HEK293 (cell line): Measurements from ENCODE around the gene ARHGAP26.
"Not testable (repeated sequence)": the region's sequence is repeated elsewhere in the genome, so short reads cannot be mapped to it uniquely, and the experiment has no call there.

ENCODE experiments used
- CTCF ChIA-PET: fragments of 350-600 bp; formaldehyde crosslinking; extraction: SDS; loops from one replicate; lab custom pipeline; 2021; ENCODE audit warnings: antibody characterized with exemption; lab: Yijun Ruan, JAX
- POLR2A ChIA-PET: fragments of 300-600 bp; formaldehyde crosslinking; extraction: SDS; loops from one replicate; lab custom pipeline; 2020; ENCODE audit warnings: antibody characterized with exemption, inconsistent platforms; lab: Yijun Ruan, JAX
- H3K27ac ChIP-seq: fragments of 200-500 bp; sonication (Bioruptor generic); 2 replicates; pipeline ENCODE4 v1.5.1; 2014; ENCODE audit warnings: low read depth, low read length, control low read depth, inconsistent platforms; ENCODE audit errors: extremely low read depth
- H3K36me3 ChIP-seq, 2 experiments: fragments of 200-500 bp in 1 of 2; sonication (Bioruptor generic) in 1 of 2; 1 replicate in 1 of 2; 2 replicates in 1 of 2; pipeline ENCODE4 v1.5.1; 2014 to 2017; ENCODE audit warnings: inconsistent platforms in 2 of 2, low read length in 2 of 2; ENCODE audit not compliant: control insufficient read depth in 2 of 2, insufficient read depth in 1 of 2
- H3K4me1 ChIP-seq: fragments of 200-500 bp; sonication (Bioruptor generic); 2 replicates; pipeline ENCODE4 v1.5.1; 2014; ENCODE audit warnings: mild to moderate bottlenecking, low read length, inconsistent platforms; ENCODE audit not compliant: control insufficient read depth, insufficient read depth
- H3K4me3 ChIP-seq: 2 replicates; pipeline ENCODE4 v1.5.1; 2011; ENCODE audit warnings: low read depth, mild to moderate bottlenecking, control low read depth, low read length, moderate library complexity
- H3K9me3 ChIP-seq: fragments of 200-500 bp; sonication (Bioruptor generic); 2 replicates; pipeline ENCODE4 v1.5.1; 2014; ENCODE audit warnings: low read depth, low read length, inconsistent platforms; ENCODE audit not compliant: control insufficient read depth, insufficient read depth
- BCL11A ChIP-seq: fragments of 450-650 bp; formaldehyde crosslinking; IDR thresholded peaks from 2 replicates; pipeline ENCODE4 v1.5.1; 2016; ENCODE audit warnings: low read depth, missing biosample characterization, missing genetic modification characterization
- GLI2 ChIP-seq: fragments of 450-650 bp; formaldehyde crosslinking; IDR thresholded peaks from 2 replicates; pipeline ENCODE4; 2017; ENCODE audit warnings: missing biosample characterization, missing genetic modification characterization, low read depth, borderline replicate concordance
- KLF1 ChIP-seq: fragments of 450-650 bp; formaldehyde crosslinking; IDR thresholded peaks from 2 replicates; pipeline ENCODE4 v1.5.1; 2016; ENCODE audit warnings: missing biosample characterization, missing genetic modification characterization
- OSR2 ChIP-seq: fragments of 450-650 bp; formaldehyde crosslinking; IDR thresholded peaks from 2 replicates; pipeline ENCODE4 v1.5.1; 2016; ENCODE audit warnings: missing biosample characterization, missing genetic modification characterization
- PRDM1 ChIP-seq: fragments of 450-650 bp; formaldehyde crosslinking; IDR thresholded peaks from 2 replicates; pipeline ENCODE4; 2016; ENCODE audit warnings: missing biosample characterization, missing genetic modification characterization
- TRIM28 ChIP-seq: IDR thresholded peaks from 2 replicates; pipeline ENCODE4 v1.6.1; 2011; ENCODE audit warnings: low read length, control low read depth, borderline replicate concordance
- ZBTB26 ChIP-seq: fragments of 450-650 bp; formaldehyde crosslinking; optimal IDR thresholded peaks from 2 replicates; pipeline ENCODE3; 2016; ENCODE audit warnings: missing biosample characterization, mild to moderate bottlenecking, missing genetic modification characterization
- ZFP41 ChIP-seq: fragments of 450-650 bp; formaldehyde crosslinking; IDR thresholded peaks from 2 replicates; pipeline ENCODE4 v1.5.1; 2016; ENCODE audit warnings: missing biosample characterization, missing genetic modification characterization, borderline replicate concordance
- ZNF133 ChIP-seq: fragments of 450-650 bp; formaldehyde crosslinking; IDR thresholded peaks from 2 replicates; pipeline ENCODE4 v1.5.1; 2016; ENCODE audit warnings: missing biosample characterization, missing genetic modification characterization
- ZNF223 ChIP-seq: fragments of 450-650 bp; formaldehyde crosslinking; IDR thresholded peaks from 2 replicates; pipeline ENCODE4 v1.5.1; 2016; ENCODE audit warnings: missing biosample characterization, missing genetic modification characterization
- ZNF24 ChIP-seq: fragments of 450-650 bp; formaldehyde crosslinking; IDR thresholded peaks from 2 replicates; pipeline ENCODE4 v1.5.1; 2016; ENCODE audit warnings: missing biosample characterization, missing genetic modification characterization
- ZNF560 ChIP-seq: fragments of 450-650 bp; formaldehyde crosslinking; IDR thresholded peaks from 2 replicates; pipeline ENCODE4 v1.5.1; 2017; ENCODE audit warnings: missing biosample characterization, missing genetic modification characterization, borderline replicate concordance
- ZXDB ChIP-seq: fragments of 450-650 bp; formaldehyde crosslinking; IDR thresholded peaks from 2 replicates; pipeline ENCODE4 v1.5.1; 2016; ENCODE audit warnings: missing biosample characterization, missing genetic modification characterization
- TF ChIP-seq, protein P1 (sequence below): fragments of 450-650 bp; formaldehyde crosslinking; IDR thresholded peaks from 2 replicates; pipeline ENCODE4 v1.5.1; 2016; ENCODE audit warnings: missing biosample characterization, missing genetic modification characterization
- TF ChIP-seq, protein P2 (sequence below): fragments of 450-650 bp; formaldehyde crosslinking; IDR thresholded peaks from 2 replicates; pipeline ENCODE4; 2016; ENCODE audit warnings: missing biosample characterization, missing genetic modification characterization

ARHGAP26 gene

DNA sequence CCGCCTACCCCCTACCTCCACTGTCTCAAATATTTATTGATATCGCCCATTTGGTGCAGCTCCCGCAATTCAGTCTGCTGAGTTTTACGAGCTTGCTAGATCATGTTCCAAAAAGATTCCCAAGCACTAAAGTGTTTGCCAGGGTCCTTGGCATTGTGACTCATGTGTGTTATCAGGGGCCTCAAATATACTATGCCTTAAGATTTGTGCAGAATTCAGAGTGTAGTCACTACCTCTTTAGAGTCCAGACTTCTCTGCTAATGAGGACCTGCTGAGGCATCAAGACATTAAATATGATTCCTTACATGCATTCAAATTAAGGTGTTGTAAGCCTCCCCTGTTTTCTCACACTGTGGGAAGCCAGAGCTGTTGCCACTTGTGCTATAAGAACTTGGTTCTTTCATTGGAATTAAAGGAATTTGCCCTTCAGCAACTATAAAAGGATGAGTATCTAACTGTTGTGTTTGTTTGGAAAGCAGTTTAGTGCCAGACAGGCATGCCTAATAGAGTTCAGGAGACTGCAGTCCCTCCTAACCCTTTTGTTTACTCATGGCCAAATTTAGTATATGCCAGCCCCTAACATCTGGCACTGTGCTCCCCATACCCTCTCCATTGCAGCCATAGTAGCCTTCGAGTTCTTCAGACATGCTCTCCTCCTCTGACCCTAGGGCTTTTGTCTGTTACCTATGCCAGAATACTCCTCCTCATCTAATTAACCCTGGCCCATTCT, 316.9 kb downstream of the ARHGAP26 start (continued):
- no peak for TF ChIP-seq ZNF133 (tag by site-specific recombination)
- peak; percentile 87 for TF ChIP-seq ZNF24 (tag by site-specific recombination)
- TF ChIP-seq ZXDB (tag by site-specific recombination): peak; percentile 88
- no peak for TF ChIP-seq ZNF560 (tag by site-specific recombination)
- peak; percentile 93 for TF ChIP-seq OSR2 (tag by site-specific recombination)
- 0 out of 2 replicates have a peak, but pooled peaks have one; percentile 19 for TF ChIP-seq BCL11A (tag by site-specific recombination)
- TF ChIP-seq, protein P1, sequence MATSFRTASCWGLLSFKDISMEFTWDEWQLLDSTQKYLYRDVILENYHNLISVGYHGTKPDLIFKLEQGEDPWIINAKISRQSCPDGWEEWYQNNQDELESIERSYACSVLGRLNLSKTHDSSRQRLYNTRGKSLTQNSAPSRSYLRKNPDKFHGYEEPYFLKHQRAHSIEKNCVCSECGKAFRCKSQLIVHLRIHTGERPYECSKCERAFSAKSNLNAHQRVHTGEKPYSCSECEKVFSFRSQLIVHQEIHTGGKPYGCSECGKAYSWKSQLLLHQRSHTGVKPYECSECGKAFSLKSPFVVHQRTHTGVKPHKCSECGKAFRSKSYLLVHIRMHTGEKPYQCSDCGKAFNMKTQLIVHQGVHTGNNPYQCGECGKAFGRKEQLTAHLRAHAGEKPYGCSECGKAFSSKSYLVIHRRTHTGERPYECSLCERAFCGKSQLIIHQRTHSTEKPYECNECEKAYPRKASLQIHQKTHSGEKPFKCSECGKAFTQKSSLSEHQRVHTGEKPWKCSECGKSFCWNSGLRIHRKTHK (tag by site-specific recombination): no peak

DNA sequence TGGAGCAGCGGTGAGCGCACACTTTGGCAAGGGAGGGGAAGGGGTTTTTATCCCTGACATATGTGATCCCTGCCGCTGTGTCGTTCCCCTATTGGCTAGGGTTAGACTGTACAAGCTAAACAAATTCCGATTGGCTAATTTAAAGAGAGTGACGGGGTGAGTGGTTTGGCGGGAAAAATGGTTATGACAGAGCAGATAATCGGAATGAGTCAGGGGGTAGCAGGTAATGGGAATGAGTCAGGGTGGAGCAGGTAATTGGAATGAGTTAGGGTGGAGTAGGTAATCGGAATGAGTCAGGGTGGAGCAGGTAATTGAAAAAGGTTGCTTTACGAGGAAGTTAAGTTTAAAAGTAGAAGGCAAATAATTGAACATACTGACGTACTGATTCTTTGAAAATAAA, 318.5 kb downstream of the ARHGAP26 start:
- CTCF ChIA-PET, H3K4me3 ChIP-seq, H3K27ac ChIP-seq, POLR2A ChIA-PET, H3K36me3 ChIP-seq, H3K9me3 ChIP-seq: not testable (repeated sequence)
- peaks cover 18% of the 10 kb centered on the region for H3K4me1 ChIP-seq
- peak; percentile 43; the same call in 1 of the 2 replicates for TF ChIP-seq KLF1 (tag by site-specific recombination)
- TF ChIP-seq, protein P1 (tag by site-specific recombination): 0 out of 2 replicates have a peak, but pooled peaks have one; percentile 33
- TF ChIP-seq ZNF223 (tag by site-specific recombination): peak; percentile 93

DNA sequence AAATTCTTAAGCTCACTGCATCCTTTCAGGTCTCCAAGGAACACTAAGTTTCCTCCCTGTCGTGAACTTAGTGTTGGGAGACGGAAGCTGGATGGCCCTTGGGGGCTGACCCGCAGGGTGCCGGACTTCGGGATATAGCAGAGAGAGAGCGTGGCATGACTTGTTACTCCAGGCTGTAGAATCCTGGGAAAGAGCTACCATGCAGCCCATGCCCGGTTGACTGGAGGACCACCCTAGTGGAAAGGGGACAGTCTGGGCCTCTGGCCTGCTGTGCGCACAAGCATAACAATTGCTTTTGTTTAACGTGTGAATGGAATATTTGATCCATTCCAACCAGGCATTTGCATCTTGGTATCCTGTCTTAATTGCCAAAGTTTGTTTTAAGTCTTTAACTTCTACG, 319.9 kb downstream of the ARHGAP26 start:
- H3K4me3 ChIP-seq, H3K27ac ChIP-seq, H3K36me3 ChIP-seq, H3K9me3 ChIP-seq, POLR2A ChIA-PET: not testable (repeated sequence)
- CTCF ChIA-PET: interaction anchor here (0.6 kb wide), 1 partner anchor 1104 kb away, joined by 3 read pairs; no protein-coding TSS in a partner anchor
- H3K4me1 ChIP-seq: peaks cover 16% of the 10 kb centered on the region

DNA sequence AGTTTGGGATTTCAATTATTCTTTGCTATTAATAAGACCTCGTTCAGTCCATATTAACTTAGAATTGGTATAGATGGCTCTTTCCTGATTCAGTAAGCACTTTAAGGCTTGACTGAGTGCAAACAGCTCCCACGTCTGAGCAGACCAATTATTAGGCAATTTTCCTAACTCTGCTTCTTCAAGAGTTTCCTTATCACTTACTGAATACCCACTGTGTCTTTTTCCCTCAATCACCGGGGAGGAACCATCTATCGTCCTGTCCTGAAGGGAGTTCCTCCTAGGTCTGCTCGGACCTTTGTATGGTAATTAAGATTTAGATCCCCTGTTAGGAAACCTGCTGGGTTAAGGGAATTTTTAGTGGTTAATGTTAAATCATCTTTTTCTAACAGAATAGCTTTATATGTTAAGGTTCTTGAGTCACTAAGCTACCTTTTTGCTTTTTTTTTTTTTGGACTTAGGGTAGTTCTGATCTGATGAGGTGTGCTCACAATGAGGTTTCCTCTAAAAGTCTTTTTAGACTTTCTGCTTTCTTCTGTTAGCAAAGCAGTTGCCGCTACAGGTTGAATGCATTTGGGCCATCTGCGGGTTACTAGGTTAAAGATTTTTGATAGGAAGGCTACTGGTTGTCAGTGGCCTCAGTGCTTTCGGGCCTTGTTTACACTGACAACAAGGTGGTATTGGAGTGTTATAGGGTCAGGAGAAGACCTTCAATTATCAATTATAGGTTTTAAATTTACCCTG, 322.7 kb downstream of the ARHGAP26 start:
- POLR2A ChIA-PET, H3K4me1 ChIP-seq, H3K27ac ChIP-seq, H3K9me3 ChIP-seq, H3K36me3 ChIP-seq, H3K4me3 ChIP-seq: not testable (repeated sequence)
- CTCF ChIA-PET: interaction anchor here (0.7 kb wide), 1 partner anchor 13 kb away, joined by 3 read pairs; no protein-coding TSS in a partner anchor

- Histone ChIP-seq H3K36me3 (no peaks in the 10 kb centered on the region), H3K27ac (no peak overlapping the region), H3K9me3 (no peaks in the 10 kb centered on the region), H3K4me1 (no peaks in the 10 kb centered on the region), H3K4me3 (no peak overlapping the region)
- CTCF ChIA-PET: interaction anchor here (0.7 kb wide), 2 partner anchors 13 to 18 kb away, joined by 5 read pairs; no protein-coding TSS in a partner anchor
- POLR2A ChIA-PET: no interaction called here
- TF ChIP-seq ZNF24 (tag by site-specific recombination) (no peak), ZFP41 (tag by site-specific recombination) (no peak), ZBTB26 (no peak), PRDM1 (tag by site-specific recombination) (peak; percentile 91), GLI2 (tag by site-specific recombination) (no peak), TRIM28 (no peak)
- TF ChIP-seq, protein P2, sequence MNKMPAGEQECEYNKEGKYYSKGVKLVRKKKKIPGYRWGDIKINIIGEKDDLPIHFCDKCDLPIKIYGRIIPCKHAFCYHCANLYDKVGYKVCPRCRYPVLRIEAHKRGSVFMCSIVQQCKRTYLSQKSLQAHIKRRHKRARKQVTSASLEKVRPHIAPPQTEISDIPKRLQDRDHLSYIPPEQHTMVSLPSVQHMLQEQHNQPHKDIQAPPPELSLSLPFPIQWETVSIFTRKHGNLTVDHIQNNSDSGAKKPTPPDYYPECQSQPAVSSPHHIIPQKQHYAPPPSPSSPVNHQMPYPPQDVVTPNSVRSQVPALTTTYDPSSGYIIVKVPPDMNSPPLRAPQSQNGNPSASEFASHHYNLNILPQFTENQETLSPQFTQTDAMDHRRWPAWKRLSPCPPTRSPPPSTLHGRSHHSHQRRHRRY (tag by site-specific recombination): no peak
Observed at GRCh38 chr5:143093452-143094086, 323.4 kb downstream of the ARHGAP26 start.
